Measurements from ENCODE around the gene PRDM16.

- no peak for TF ChIP-seq ZNF561 (tag by site-specific recombination; IDR thresholded peaks at IDR 0.05; ENCODE audit: borderline replicate concordance)
- no peak for TF ChIP-seq REST (tag by site-specific recombination; IDR thresholded peaks at IDR 0.05)
- no peak for TF ChIP-seq ZSCAN5A (tag by site-specific recombination; IDR thresholded peaks at IDR 0.05)
- no peak for TF ChIP-seq SALL2 (tag by site-specific recombination; IDR thresholded peaks at IDR 0.05; ENCODE audit: borderline replicate concordance)
- TF ChIP-seq KLF16 (tag by site-specific recombination; IDR thresholded peaks at IDR 0.05) = no peak
- no peak for TF ChIP-seq TRIM28 (IDR thresholded peaks at IDR 0.05; ENCODE audit: borderline replicate concordance, low read length)
These were observed 63.7 kb downstream of the PRDM16 start for GRCh38 chr1:3132660-3133059.
